ENCODE data around the gene ORAI3.

- TF ChIP-seq CTCF (IDR thresholded peaks at IDR 0.05) = no peak
- TF ChIP-seq POLR2A (IDR thresholded peaks at IDR 0.05) = no peak
Observed at GRCh38 chr16:31002250-31002700, 53.4 kb downstream of the ORAI3 start.

Data from testis (tissue), 2 donors.